ENCODE data around the gene ZNF865. TPM values are rescaled to one million over a fixed set of nuclear protein-coding genes. Genes with fewer than 3 reads are reported as not detected.

The ZNF865 gene
- total and polyA plus RNA-seq, 2 donors (not counting 3 experiments of a cell fraction or from before 2014, with no cell fraction given), result 4.0 to 10.1 TPM

GRCh38 chr19:55588738-55589137, 16.7 kb upstream of the ZNF865 start:
- Histone ChIP-seq H3K27ac (ENCODE audit: insufficient read depth, low read depth, low read length) (no peak overlapping the region), H3K9me1 (replicated peaks; ENCODE audit: control insufficient read depth, extremely low read depth, insufficient read depth, low read length) (no peaks in the 10 kb centered on the region), H3K79me2 (ENCODE audit: control insufficient read depth, insufficient read depth, low read length) (no peaks in the 10 kb centered on the region), H3K9ac (replicated peaks; ENCODE audit: extremely low read depth, insufficient read depth, low read length) (no peak overlapping the region), H2AFZ (ENCODE audit: low read depth, low read length) (no peak overlapping the region), H3K4me3 (replicated peaks in 1 of 3; ENCODE audit: insufficient read depth in 1 of 3, low read depth in 1 of 3, low read length in 3 of 3) (no peak overlapping the region), H3K9me3 (replicated peaks; ENCODE audit: control insufficient read depth, insufficient read depth, low read length) (no peaks in the 10 kb centered on the region), H3K36me3 (ENCODE audit: control insufficient read depth in 2 of 2, extremely low read depth in 1 of 2, insufficient read depth in 2 of 2, low read length in 2 of 2) (peaks cover 0 to 6% of the 10 kb centered on the region in 2 experiments), H3K4me2 (ENCODE audit: insufficient read depth, low read length) (no peak overlapping the region), H3K27me3 (ENCODE audit: control insufficient read depth in 2 of 2, insufficient read depth in 2 of 2, low read length in 2 of 2) (peaks cover 4 to 7% of the 10 kb centered on the region in 2 experiments), H4K20me1 (replicated peaks; ENCODE audit: control insufficient read depth, extremely low read depth, insufficient read depth, low read length) (no peaks in the 10 kb centered on the region), H3K4me1 (ENCODE audit: control insufficient read depth, extremely low read depth, insufficient read depth, low read length) (no peaks in the 10 kb centered on the region)
- FAIRE-seq (no peak), DNase-seq (ENCODE audit: low read depth, low spot score) (no peak)
- intact Hi-C loops (cut with micrococcal nuclease) (no loop called here), dilution Hi-C loops (cut with MboI; ENCODE audit: extremely low pct_ligation_motif_present, low sequenced_read_pairs) (no loop called here)
- BruUV-seq (replicated peaks), result no TSS peak
- ChIA-PET POLR2A (interaction anchor here (1.3 kb wide), 1 partner anchor 10 kb away, joined by 4 read pairs; the partner anchor contains the start of gene FIZ1), CTCF (no interaction called here)
- TF ChIP-seq POLR2A (IDR thresholded peaks at IDR 0.05; ENCODE audit: low read depth, low read length) (no peak), JUN (IDR thresholded peaks at IDR 0.05; ENCODE audit: borderline replicate concordance, insufficient read depth, insufficient read length, low read depth) (no peak)

DNA sequence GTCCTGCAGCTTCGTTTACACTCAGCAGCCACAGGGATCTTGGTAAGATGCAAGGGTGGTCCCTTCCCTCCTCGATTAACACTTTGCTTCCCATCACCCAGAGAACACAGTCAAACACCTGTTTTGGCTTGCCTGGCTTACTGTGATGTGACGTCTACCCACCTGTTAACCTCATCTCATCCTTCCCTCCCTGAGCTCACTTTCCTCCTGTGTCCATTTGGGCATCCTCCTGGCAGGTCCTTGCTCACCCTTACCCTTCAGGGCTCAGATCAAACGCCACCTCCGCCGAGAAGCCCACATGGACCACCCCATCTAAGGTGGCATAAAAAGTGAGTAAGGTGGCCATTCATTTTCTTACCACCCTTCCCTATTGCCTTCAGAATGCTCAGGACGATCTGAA, 15.3 kb upstream of the ZNF865 start:
- TF ChIP-seq, protein P1, sequence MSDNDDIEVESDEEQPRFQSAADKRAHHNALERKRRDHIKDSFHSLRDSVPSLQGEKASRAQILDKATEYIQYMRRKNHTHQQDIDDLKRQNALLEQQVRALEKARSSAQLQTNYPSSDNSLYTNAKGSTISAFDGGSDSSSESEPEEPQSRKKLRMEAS (IDR thresholded peaks at IDR 0.05; ENCODE audit: insufficient read depth, insufficient read length), result no peak
- TF ChIP-seq FOS (IDR thresholded peaks at IDR 0.05; ENCODE audit: borderline replicate concordance, insufficient read depth, low read length), result no peak
- TF ChIP-seq EZH2 (IDR thresholded peaks at IDR 0.05; ENCODE audit: borderline replicate concordance, low read depth, low read length, severe bottlenecking), result no peak
- TF ChIP-seq POLR2A (IDR thresholded peaks at IDR 0.05; ENCODE audit: low read depth, low read length), result no peak
- no peak for TF ChIP-seq GATA2 (IDR thresholded peaks at IDR 0.05; ENCODE audit: insufficient read depth, insufficient read length, low read depth, low read length)
- no peak for TF ChIP-seq CTCF (IDR thresholded peaks at IDR 0.05; ENCODE audit: extremely low read depth in 1 of 2, insufficient read depth in 1 of 2, low read depth in 1 of 2, low read length in 2 of 2)
- no peak for TF ChIP-seq JUN (IDR thresholded peaks at IDR 0.05; ENCODE audit: borderline replicate concordance, insufficient read depth, insufficient read length, low read depth)
- no peak for TF ChIP-seq POLR2AphosphoS5 (IDR thresholded peaks at IDR 0.05; ENCODE audit: insufficient read depth, low read depth, low read length)
- TF ChIP-seq MYC (IDR thresholded peaks at IDR 0.05; ENCODE audit: low read depth, low read length), result no peak
- Histone ChIP-seq H4K20me1 (replicated peaks; ENCODE audit: control insufficient read depth, extremely low read depth, insufficient read depth, low read length) (no peaks in the 10 kb centered on the region), H2AFZ (ENCODE audit: low read depth, low read length) (no peak overlapping the region), H3K79me2 (ENCODE audit: control insufficient read depth, insufficient read depth, low read length) (no peaks in the 10 kb centered on the region), H3K27me3 (ENCODE audit: control insufficient read depth in 2 of 2, insufficient read depth in 2 of 2, low read length in 2 of 2) (peaks cover 0 to under 1% of the 10 kb centered on the region in 2 experiments), H3K27ac (ENCODE audit: insufficient read depth, low read depth, low read length) (no peak overlapping the region), H3K36me3 (ENCODE audit: control insufficient read depth in 2 of 2, extremely low read depth in 1 of 2, insufficient read depth in 2 of 2, low read length in 2 of 2) (peaks cover 0 to 7% of the 10 kb centered on the region in 2 experiments), H3K4me2 (ENCODE audit: insufficient read depth, low read length) (no peak overlapping the region), H3K9me3 (replicated peaks; ENCODE audit: control insufficient read depth, insufficient read depth, low read length) (no peaks in the 10 kb centered on the region), H3K4me1 (ENCODE audit: control insufficient read depth, extremely low read depth, insufficient read depth, low read length) (no peaks in the 10 kb centered on the region), H3K4me3 (replicated peaks in 1 of 3; ENCODE audit: insufficient read depth in 1 of 3, low read depth in 1 of 3, low read length in 3 of 3) (no peak overlapping the region), H3K9ac (replicated peaks; ENCODE audit: extremely low read depth, insufficient read depth, low read length) (no peak overlapping the region), H3K9me1 (replicated peaks; ENCODE audit: control insufficient read depth, extremely low read depth, insufficient read depth, low read length) (no peaks in the 10 kb centered on the region)
- CTCF ChIA-PET, result no interaction called here
- DNase-seq (ENCODE audit: low read depth, low spot score) (no peak), FAIRE-seq (no peak)
- BruUV-seq (replicated peaks), result no TSS peak
- intact Hi-C loops (cut with micrococcal nuclease), result no loop called here
- dilution Hi-C loops (cut with MboI; ENCODE audit: extremely low pct_ligation_motif_present, low sequenced_read_pairs), result no loop called here
- POLR2A ChIA-PET, result interaction anchor here (0.6 kb wide), 1 partner anchor 472 kb away, joined by 7 read pairs; the partner anchor contains the start of gene PPP1R12C
